ENCODE measurements around the gene C20orf202. TPM values are rescaled to one million over a fixed set of nuclear protein-coding genes. Genes with fewer than 3 reads are reported as not detected.

Gene C20orf202
- total and polyA plus RNA-seq, 9 of the 15 experiments (the other 6 are each of a cell fraction or from before 2014, with no cell fraction given), result 0.03 to 0.24 (median 0.15) TPM; not detected in 4

- TF ChIP-seq HNRNPL (IDR thresholded peaks at IDR 0.05; ENCODE audit: low read depth, low read length), result no peak
- peak; percentile 82 for TF ChIP-seq ARID1B (IDR thresholded peaks at IDR 0.05)
- peak; percentile 88 for TF ChIP-seq CBFA2T2 (conservative IDR thresholded peaks at IDR 0.05)
- no peak for TF ChIP-seq HSF4 (CRISPR knock-in tag; IDR thresholded peaks at IDR 0.05; ENCODE audit: borderline replicate concordance)
- TF ChIP-seq RREB1 (CRISPR knock-in tag; IDR thresholded peaks at IDR 0.05), result no peak
- TF ChIP-seq NR2C1 (IDR thresholded peaks at IDR 0.05), result no peak
- no peak for TF ChIP-seq NR2C1 (tag; IDR thresholded peaks at IDR 0.05)
- peak; percentile 43; the same call in 1 of the 2 replicates for TF ChIP-seq MTA2 (IDR thresholded peaks at IDR 0.05; ENCODE audit: low read depth)
- TF ChIP-seq RUNX1 (IDR thresholded peaks at IDR 0.05; ENCODE audit: low read depth), result no peak
- no peak for TF ChIP-seq KLF1 (tag; IDR thresholded peaks at IDR 0.05)
- TF ChIP-seq HES1 (IDR thresholded peaks at IDR 0.05; ENCODE audit: low read depth), result 0 out of 2 replicates have a peak, but pooled peaks have one; percentile 35
- no peak for TF ChIP-seq POLR3A (IDR thresholded peaks at IDR 0.05; ENCODE audit: borderline replicate concordance, extremely low read depth, insufficient read depth, insufficient read length)
- peak; percentile 76; the same call in 1 of the 2 replicates for TF ChIP-seq TAL1 (IDR thresholded peaks at IDR 0.05)
- TF ChIP-seq U2AF2 (optimal IDR thresholded peaks at IDR 0.05; ENCODE audit: low read depth, low read length), result no peak
- no peak for TF ChIP-seq RFX1 (IDR thresholded peaks at IDR 0.05)
- TF ChIP-seq C11orf30 (IDR thresholded peaks at IDR 0.05; ENCODE audit: low read depth), result 0 out of 2 replicates have a peak, but pooled peaks have one; percentile 16
- TF ChIP-seq ADNP (tag; IDR thresholded peaks at IDR 0.05), result no peak
- no peak for TF ChIP-seq ZNF24 (IDR thresholded peaks at IDR 0.05)
- peak; percentile 88 for TF ChIP-seq TCF3 (CRISPR knock-in tag; IDR thresholded peaks at IDR 0.05)
- TF ChIP-seq NR3C1 (CRISPR knock-in tag; IDR thresholded peaks at IDR 0.05), result no peak
- TF ChIP-seq HDAC2 (IDR thresholded peaks at IDR 0.05), result no peak
- peak; percentile 82 for TF ChIP-seq NCOR1 (IDR thresholded peaks at IDR 0.05)
- TF ChIP-seq, protein P1, sequence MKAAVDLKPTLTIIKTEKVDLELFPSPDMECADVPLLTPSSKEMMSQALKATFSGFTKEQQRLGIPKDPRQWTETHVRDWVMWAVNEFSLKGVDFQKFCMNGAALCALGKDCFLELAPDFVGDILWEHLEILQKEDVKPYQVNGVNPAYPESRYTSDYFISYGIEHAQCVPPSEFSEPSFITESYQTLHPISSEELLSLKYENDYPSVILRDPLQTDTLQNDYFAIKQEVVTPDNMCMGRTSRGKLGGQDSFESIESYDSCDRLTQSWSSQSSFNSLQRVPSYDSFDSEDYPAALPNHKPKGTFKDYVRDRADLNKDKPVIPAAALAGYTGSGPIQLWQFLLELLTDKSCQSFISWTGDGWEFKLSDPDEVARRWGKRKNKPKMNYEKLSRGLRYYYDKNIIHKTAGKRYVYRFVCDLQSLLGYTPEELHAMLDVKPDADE (conservative IDR thresholded peaks at IDR 0.05; ENCODE audit: control insufficient read depth, low read depth, low read length), result no peak
- TF ChIP-seq EP300 (IDR thresholded peaks at IDR 0.05; ENCODE audit: low read length), result peak; percentile 38; the same call in 1 of the 2 replicates
- peak in 1 of 2 experiments; percentile 45; a peak in 1 of 4 replicates for TF ChIP-seq RCOR1 (IDR thresholded peaks at IDR 0.05; ENCODE audit: borderline replicate concordance in 1 of 2, low read depth in 2 of 2, low read length in 2 of 2)
- TF ChIP-seq ZNF79 (CRISPR knock-in tag; IDR thresholded peaks at IDR 0.05; ENCODE audit: low read depth), result no peak
Measured at GRCh38 chr20:1190847-1191246, 12.4 kb upstream of the C20orf202 start (continued).
